WERI-Rb-1 (cell line): ENCODE data around the gene MAST4.

ENCODE experiments used
- DNase-seq: peaks from one replicate; pipeline ENCODE4 v3.0.0-alpha.2; 2020
- H3K27ac ChIP-seq: fragments of 250-450 bp; sonication (Bioruptor Pico); 2 replicates; pipeline ENCODE4 v1.5.1; 2020; ENCODE audit warnings: mild to moderate bottlenecking, moderate library complexity
- H3K27me3 ChIP-seq: fragments of 250-450 bp; sonication (Bioruptor Pico); 2 replicates; pipeline ENCODE4 v1.5.1; 2021; ENCODE audit warnings: mild to moderate bottlenecking, low read depth, moderate library complexity; ENCODE audit not compliant: insufficient read depth, severe bottlenecking
- H3K36me3 ChIP-seq: fragments of 250-450 bp; sonication (Bioruptor Pico); 2 replicates; pipeline ENCODE4 v1.5.1; 2020; ENCODE audit warnings: mild to moderate bottlenecking, moderate library complexity
- H3K4me3 ChIP-seq: 2 replicates; pipeline ENCODE4 v1.5.1; 2011; ENCODE audit warnings: low read depth, mild to moderate bottlenecking, control low read depth, low read length
- H3K9me3 ChIP-seq: fragments of 250-450 bp; sonication (Bioruptor Pico); 2 replicates; pipeline ENCODE4 v1.5.1; 2021; ENCODE audit warnings: mild to moderate bottlenecking, moderate library complexity; ENCODE audit not compliant: severe bottlenecking
- CTCF ChIP-seq: IDR thresholded peaks from 2 replicates; pipeline ENCODE4 v1.5.1; 2011; ENCODE audit warnings: low read depth, mild to moderate bottlenecking, control low read depth, inconsistent platforms, low read length

The MAST4 gene

GRCh38 chr5:66718374-66719002 is 122.3 kb downstream of the MAST4 start:
- Histone ChIP-seq H3K36me3 (no peaks in the 10 kb centered on the region), H3K9me3 (no peaks in the 10 kb centered on the region), H3K4me3 (no peak overlapping the region), H3K27me3 (no peaks in the 10 kb centered on the region), H3K27ac (no peak overlapping the region)
- DNase-seq = no peak
- TF ChIP-seq CTCF = no peak

GRCh38 chr5:66720780-66721179 is 124.6 kb downstream of the MAST4 start:
- Histone ChIP-seq H3K9me3 (no peaks in the 10 kb centered on the region), H3K27ac (no peak overlapping the region), H3K4me3 (no peak overlapping the region), H3K27me3 (no peaks in the 10 kb centered on the region), H3K36me3 (no peaks in the 10 kb centered on the region)
- no peak for TF ChIP-seq CTCF
- no peak for DNase-seq

GRCh38 chr5:66722686-66723085 is 126.5 kb downstream of the MAST4 start:
- no peak for TF ChIP-seq CTCF
- no peak overlapping the region for H3K4me3 ChIP-seq
- no peaks in the 10 kb centered on the region for H3K36me3 ChIP-seq
- no peak overlapping the region for H3K27ac ChIP-seq
- H3K9me3 ChIP-seq = no peaks in the 10 kb centered on the region
- no peaks in the 10 kb centered on the region for H3K27me3 ChIP-seq
- no peak for DNase-seq

GRCh38 chr5:66724349-66725139 is 128.4 kb downstream of the MAST4 start:
- no peak overlapping the region for H3K27ac ChIP-seq
- no peaks in the 10 kb centered on the region for H3K27me3 ChIP-seq
- TF ChIP-seq CTCF = no peak
- no peaks in the 10 kb centered on the region for H3K36me3 ChIP-seq
- DNase-seq = no peak
- H3K9me3 ChIP-seq = no peaks in the 10 kb centered on the region
- H3K4me3 ChIP-seq = no peak overlapping the region

GRCh38 chr5:66727630-66728029 is 131.4 kb downstream of the MAST4 start:
- no peaks in the 10 kb centered on the region for H3K9me3 ChIP-seq
- DNase-seq = no peak
- H3K27me3 ChIP-seq = no peaks in the 10 kb centered on the region
- H3K27ac ChIP-seq = no peak overlapping the region
- TF ChIP-seq CTCF = no peak
- no peaks in the 10 kb centered on the region for H3K36me3 ChIP-seq
- no peak overlapping the region for H3K4me3 ChIP-seq
